K562 (cell line): ENCODE results near the gene DAGLB. TPM values are rescaled to one million over a fixed set of nuclear protein-coding genes. Genes with fewer than 3 reads are reported as not detected.

Experiments
- AFF1 ChIP-seq, 2 experiments: fragments of 450-650 bp; IDR thresholded peaks; 2 replicates each; pipeline ENCODE4 v1.6.1; 2018; ENCODE audit warnings: mild to moderate bottlenecking in 2 of 2, low read depth in 1 of 2; ENCODE audit not compliant: partially characterized antibody in 2 of 2
- FOXM1 ChIP-seq, 2 experiments: fragments of 450-650 bp in 1 of 2; sonication (generic) in 1 of 2; formaldehyde crosslinking in 1 of 2; IDR thresholded peaks; 2 replicates each; pipeline versions ENCODE4 v1.6.1 to v1.9.0; 2017 to 2022; ENCODE audit warnings: low read depth in 2 of 2, mild to moderate bottlenecking in 2 of 2, missing genetic modification reagents in 1 of 2, moderate library complexity in 1 of 2
- FOXP4 ChIP-seq: sonication (generic); formaldehyde crosslinking; IDR thresholded peaks from 2 replicates; pipeline ENCODE4 v1.8.0; 2022; ENCODE audit warnings: mild to moderate bottlenecking, missing genetic modification reagents, borderline replicate concordance
- HES1 ChIP-seq: fragments of 450-650 bp; IDR thresholded peaks from 2 replicates; pipeline ENCODE4 v1.6.1; 2016; ENCODE audit warnings: low read depth, mild to moderate bottlenecking, moderate library complexity
- MEF2A ChIP-seq: IDR thresholded peaks from 2 replicates; pipeline ENCODE4 v1.6.1; 2011; ENCODE audit warnings: low read depth, mild to moderate bottlenecking, low read length, moderate library complexity; ENCODE audit not compliant: control insufficient read depth
- MITF ChIP-seq: IDR thresholded peaks from 2 replicates; pipeline ENCODE4 v1.6.1; 2014; ENCODE audit warnings: antibody characterized with exemption
- PCBP1 ChIP-seq: fragments of 200-400 bp; formaldehyde crosslinking; IDR thresholded peaks from 2 replicates; pipeline ENCODE4 v1.6.1; 2018; ENCODE audit warnings: mild to moderate bottlenecking, low read depth, low read length; ENCODE audit not compliant: poor library complexity, severe bottlenecking
- POLR2A ChIP-seq: fragments of 450-650 bp; conservative IDR thresholded peaks from 2 replicates; pipeline ENCODE4 v1.6.1; 2016
- POLR2G ChIP-seq: fragments of 200-400 bp; formaldehyde crosslinking; IDR thresholded peaks from 2 replicates; pipeline ENCODE4 v1.6.1; 2017; ENCODE audit warnings: low read depth, mild to moderate bottlenecking, antibody characterized with exemption, low read length, moderate library complexity
- SP1 ChIP-seq: sonication (generic); formaldehyde crosslinking; IDR thresholded peaks from 2 replicates; pipeline ENCODE4 v1.8.1; 2022; ENCODE audit warnings: mild to moderate bottlenecking, missing genetic modification reagents
- TFAP4 ChIP-seq: sonication (generic); formaldehyde crosslinking; IDR thresholded peaks from 2 replicates; pipeline ENCODE4 v1.8.0; 2022; ENCODE audit warnings: missing genetic modification reagents, mild to moderate bottlenecking, moderate library complexity, borderline replicate concordance
- ZBTB33 ChIP-seq: sonication (generic); formaldehyde crosslinking; IDR thresholded peaks from 2 replicates; pipeline ENCODE4 v1.8.1; 2023; ENCODE audit warnings: mild to moderate bottlenecking, missing genetic modification reagents
- ZNF175 ChIP-seq: fragments of 200-800 bp; sonication (Bioruptor generic); IDR thresholded peaks from 2 replicates; pipeline ENCODE4 v1.6.1; 2016; ENCODE audit warnings: low read depth, mild to moderate bottlenecking, missing genetic modification characterization, missing compliant biosample characterization
- ZNF184 ChIP-seq: sonication (generic); formaldehyde crosslinking; IDR thresholded peaks from 2 replicates; pipeline ENCODE4 v1.5.0; 2020; ENCODE audit warnings: missing genetic modification reagents
- polyA plus RNA-seq, 8 experiments: library from polyadenylated mRNA; depleted of rRNA in 4 of 8; stranded (reverse) in 5 of 8; unstranded in 3 of 8; fragments of >200 nt; fragmentation: Nextera tagmentation in 2 of 8; fragmentation: Illumina TruSeq in 1 of 8; extraction: Ambion mirVana in 2 of 8; extraction: Trizol in 1 of 8; gene quantifications; 2 replicates each; pipeline versions ENCODE4 v1.2.1 to v1.2.3, GENCODE V29; 2011 to 2014; ENCODE audit warnings: inconsistent platforms in 1 of 8, missing spikeins in 1 of 8
- total RNA-seq, 7 experiments: library from RNA; depleted of rRNA in 6 of 7; stranded (reverse); fragments of >200 nt in 6 of 7; fragmentation: Illumina TruSeq in 2 of 7; extraction: Trizol in 2 of 7; gene quantifications; 2 replicates each; pipeline versions ENCODE4 v1.2.1 to v1.2.3, GENCODE V29; 2011 to 2021; ENCODE audit warnings: low replicate concordance in 1 of 7

DAGLB gene
- total and polyA plus RNA-seq, 9 of the 15 experiments (the other 6 are each of a cell fraction or from before 2014, with no cell fraction given), result 0.92 to 16.4 (median 9.3) TPM

GRCh38 chr7:6409944-6410693, 37.6 kb downstream of the DAGLB start (continued):
- TF ChIP-seq AFF1 (IDR thresholded peaks at IDR 0.05; ENCODE audit: low read depth in 1 of 2, partially characterized antibody in 2 of 2) (no peak), FOXM1 (IDR thresholded peaks at IDR 0.05; ENCODE audit: low read depth) (no peak), FOXM1 (CRISPR knock-in tag; IDR thresholded peaks at IDR 0.05; ENCODE audit: low read depth) (no peak), ZNF175 (no peak), ZNF184 (CRISPR knock-in tag) (no peak), FOXP4 (CRISPR knock-in tag) (no peak), MITF (no peak), MEF2A (no peak), POLR2G (peak; percentile 71), TFAP4 (CRISPR knock-in tag) (no peak), SP1 (CRISPR knock-in tag) (no peak), HES1 (no peak), POLR2A (0 out of 2 replicates have a peak, but pooled peaks have one; percentile 23), ZBTB33 (peak; percentile 71), PCBP1 (no peak)
